ENCODE data around the gene PIGT.
A peak's percentile ranks its signal among the peaks of the same experiment; 100 is the strongest.

The PIGT gene

DNA sequence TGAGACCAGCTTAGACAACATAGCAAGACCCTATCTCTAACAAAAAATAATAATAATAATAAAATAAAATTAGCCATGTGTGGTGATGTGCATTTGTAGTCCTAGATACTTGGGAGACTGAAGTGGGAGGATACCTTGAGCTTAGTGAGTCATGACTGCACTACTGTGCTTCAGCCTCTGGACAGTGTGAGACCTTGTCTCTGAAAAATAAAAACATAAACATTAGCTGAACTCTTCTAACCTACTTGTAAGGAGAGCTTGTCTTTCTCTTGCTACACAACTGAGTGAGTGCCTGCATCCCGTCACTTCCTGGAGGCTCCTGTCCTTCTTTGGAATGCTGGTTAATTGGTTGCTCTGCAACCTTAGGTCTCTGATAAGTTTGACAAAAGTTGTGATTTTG is 13.0 kb upstream of the PIGT start:
- DNase-seq: no peak

DNA sequence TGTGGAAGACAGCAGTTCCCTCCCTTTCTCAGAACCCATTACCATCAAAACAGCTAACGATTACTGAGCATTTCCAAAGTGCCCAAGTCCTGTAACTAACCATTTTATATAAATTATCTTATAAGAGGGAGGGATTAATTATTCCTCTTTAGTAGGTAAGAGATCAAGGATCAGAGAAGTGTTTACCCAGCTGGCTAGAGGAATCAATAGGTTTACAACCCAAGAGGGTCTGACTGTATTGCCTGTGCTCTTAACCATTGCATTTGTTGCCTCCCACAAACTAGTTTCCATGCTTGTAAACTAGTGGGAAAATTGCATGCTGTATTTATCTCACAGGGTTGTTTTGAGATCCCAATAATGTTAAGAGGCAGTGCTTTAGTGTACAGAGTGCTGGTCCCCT is 11.5 kb upstream of the PIGT start:
- DNase-seq: no peak

DNA sequence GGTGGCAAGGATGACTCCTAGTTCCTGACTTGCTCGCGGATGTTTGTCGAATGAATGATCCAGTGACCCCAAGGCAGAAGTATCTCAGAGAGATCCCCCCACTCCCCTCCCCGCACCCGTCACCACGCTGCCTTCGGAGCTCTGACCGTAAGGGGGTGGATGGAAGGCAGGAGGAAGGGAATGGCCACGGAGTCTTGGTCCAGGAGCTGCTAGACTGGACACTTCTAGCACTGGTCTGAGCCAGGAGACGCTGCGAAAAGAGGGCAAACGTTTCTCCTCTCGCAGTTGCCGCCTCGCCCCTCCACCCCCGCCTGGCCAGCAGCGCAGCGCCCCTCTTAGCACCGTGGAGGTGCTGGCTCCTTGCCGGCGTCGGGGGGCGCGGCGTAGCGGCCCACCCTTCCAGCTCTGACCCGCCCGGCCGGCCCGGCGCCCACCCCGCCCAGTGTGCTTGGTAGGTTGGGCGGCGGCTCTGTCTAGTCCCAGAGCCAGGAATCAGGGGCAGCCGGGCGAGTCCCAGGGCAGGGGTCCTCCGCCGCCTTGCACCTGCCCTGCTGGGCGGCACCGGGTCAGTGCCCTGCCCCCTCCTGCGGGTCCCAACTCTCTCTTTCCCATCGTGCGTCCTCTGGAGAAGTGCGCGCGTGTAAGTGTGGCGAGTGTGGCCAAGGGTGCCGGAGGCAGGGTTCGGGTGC is 10.2 kb upstream of the PIGT start:
- DNase-seq: no peak

DNA sequence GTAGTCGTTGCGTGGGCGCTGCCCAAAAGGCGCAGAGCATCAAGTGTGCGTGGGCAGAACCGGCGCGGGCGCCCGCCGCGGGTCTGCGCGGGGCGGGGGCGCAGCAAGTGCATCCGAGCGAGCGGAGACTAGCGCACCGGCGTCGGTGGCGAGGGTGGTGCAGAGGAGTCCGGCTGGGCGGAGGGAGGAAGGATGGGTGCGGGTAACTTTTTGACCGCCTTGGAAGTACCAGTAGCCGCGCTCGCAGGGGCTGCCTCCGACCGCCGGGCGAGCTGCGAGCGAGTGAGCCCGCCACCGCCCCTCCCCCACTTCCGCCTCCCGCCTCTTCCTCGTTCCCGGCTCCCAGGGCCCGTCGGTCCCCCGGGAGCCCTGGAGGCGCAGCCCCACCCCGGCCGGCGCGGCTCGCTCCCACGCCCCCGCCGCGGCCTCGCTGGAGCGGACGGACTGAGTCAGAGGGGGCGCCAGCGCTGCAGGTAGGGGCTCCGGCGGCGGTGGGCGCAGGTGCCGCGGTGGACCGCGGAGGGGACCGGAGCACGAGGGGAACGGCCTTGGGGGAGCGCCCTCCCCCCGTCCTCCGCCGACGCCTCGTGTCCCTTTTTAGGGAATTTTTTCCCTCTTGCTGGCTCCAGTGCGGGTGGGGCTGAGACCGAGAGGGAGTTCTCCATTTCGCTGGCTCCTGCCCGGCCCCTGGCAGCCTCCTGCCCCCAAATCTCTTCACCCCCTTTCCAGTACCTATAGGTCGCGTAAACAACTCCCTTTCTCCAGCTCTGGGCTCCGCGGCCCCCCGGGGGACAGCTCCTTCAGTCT is 9.5 kb upstream of the PIGT start:
- DNase-seq: peak; percentile 38 to 60

DNA sequence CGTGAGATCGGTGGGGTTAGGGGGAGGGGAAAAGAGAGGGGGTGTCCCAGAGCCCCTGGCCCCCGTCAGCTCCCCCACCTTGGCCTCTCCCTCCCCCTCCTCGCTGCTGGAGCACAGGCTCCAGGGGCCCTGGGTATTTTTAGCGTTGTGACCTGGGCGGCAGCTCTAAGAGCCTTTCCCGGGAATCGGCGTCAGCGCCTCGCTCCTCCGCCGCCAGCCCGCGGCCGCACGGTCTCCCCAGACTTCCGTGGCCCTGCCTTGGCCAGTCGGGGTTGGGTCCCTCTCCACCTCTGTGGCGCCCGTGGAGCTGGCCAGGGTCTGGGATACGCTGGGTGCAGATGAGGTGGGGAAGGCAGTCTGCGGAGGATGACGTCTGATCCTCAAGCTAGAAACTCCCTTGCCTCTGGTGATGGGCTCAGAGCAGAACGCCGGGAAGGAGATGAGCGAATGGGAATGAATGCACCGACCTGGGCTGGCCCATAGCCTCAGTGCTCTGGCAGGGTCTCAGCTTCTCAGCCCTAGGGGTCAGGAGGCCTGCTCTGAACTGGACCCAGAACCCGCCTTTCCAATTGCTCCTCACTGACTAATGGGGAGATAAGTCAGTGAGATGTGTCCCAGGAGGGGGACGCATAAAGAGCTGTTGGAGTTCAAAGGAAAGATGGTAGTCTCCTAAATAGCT is 8.7 kb upstream of the PIGT start:
- DNase-seq: peak in 1 of 2 experiments; percentile 19

DNA sequence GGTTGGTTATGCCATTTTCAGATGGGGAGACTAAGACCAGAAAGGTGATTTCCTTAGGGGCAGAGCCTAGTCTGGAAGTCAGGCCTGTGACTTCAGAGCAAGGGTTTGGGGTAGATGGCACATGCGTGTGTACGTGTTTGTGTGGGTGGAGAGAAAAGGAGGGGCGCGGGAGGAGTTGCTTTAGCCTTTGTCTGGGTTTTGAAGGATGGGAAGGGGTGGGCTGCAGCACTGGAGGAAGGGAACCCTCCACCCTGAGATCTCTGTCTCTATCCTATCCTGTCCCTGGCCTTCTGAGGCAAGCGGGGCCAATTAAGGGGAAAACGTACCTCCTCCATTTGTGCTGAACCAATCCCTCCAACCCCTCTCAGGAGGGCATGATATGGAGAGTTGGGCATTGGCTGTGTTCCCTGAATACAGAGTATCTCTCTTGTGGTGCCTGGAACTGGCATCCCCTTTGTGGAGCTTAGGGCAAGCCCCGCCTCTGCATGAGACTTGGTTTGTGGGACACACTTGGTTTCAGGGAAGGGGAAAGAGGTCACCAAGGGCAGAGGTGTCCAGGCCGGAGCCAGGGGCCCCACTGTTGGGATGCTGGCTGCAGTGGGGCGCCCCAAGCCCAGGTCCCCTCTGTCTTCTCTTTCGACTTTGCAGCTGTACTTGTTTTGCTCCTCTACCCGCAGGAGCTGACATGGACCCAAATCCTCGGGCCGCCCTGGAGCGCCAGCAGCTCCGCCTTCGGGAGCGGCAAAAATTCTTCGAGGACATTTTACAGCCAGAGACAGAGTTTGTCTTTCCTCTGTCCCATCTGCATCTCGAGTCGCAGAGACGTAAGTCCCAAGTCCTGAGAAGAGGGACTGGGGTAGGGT is 7.9 kb upstream of the PIGT start, which contains the start of gene DBNDD2:
Gene DBNDD2 (plus strand): TSS at position 507 of the 863 bp plus-strand sequence. CDS start 179 bp downstream, at position 686.
- no peak for DNase-seq

DNA sequence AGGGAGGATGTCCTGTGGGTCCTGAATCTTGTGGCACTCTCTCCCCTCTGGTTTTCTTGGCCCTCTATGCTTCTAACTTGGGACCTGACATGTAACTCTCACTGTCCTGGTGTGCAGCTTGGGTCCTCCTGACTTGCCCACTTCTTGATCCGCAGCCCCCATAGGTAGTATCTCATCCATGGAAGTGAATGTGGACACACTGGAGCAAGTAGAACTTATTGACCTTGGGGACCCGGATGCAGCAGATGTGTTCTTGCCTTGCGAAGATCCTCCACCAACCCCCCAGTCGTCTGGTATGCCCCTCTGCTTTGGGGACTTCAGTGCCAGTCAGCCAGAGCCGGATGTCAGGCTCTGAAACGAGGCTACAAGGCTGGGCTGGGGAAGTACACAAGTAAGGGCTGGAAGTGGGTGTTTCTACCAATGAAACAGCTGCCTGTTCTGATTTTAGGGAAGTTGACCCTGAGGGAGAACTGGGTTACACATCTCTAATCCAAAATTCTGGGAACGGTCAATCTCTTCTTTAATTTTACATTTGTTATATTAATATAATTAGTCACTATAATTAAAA is 7.2 kb upstream of the PIGT start:
- DNase-seq: no peak

DNA sequence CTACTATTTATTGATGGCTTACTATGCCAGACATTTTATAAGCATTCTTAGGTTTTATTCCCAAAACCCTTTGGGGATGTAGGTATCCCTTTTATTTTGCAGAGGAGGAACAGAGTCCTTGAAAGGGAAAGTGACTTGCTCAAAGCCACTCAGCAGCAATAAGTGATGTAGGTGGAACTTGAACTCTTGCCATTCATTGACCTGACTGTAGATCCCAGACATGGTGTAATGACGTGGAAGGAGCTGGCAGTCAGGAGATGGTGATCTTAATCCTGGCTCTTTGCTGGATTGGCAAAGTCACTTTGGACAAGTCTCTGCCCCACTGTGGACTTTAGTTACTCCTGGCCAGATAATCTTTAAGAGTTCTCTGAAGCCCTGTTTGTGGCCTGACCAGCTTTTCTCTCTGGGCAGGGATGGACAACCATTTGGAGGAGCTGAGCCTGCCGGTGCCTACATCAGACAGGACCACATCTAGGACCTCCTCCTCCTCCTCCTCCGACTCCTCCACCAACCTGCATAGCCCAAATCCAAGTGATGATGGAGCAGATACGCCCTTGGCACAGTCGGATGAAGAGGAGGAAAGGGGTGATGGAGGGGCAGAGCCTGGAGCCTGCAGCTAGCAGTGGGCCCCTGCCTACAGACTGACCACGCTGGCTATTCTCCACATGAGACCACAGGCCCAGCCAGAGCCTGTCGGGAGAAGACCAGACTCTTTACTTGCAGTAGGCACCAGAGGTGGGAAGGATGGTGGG is 6.2 kb upstream of the PIGT start:
- no peak for DNase-seq

DNA sequence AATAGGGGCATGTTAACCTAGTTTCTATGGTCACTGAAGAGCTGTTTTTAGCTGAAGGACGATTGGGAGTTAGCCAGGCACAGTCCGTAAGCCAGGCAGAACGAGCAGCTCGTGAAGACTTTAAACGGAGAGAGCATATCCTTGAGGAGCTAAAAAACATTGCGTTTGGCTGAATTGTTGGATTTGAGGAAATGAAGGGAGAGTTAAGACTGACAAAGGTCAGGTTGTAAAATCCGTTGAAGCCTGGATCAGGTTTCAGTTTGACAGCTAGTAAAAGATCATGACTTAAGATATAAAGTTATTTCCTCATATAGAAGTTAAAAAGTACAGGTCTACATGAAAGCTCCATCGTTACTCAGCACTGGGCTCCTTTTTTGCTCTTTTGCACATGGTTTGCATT is 5.1 kb upstream of the PIGT start:
- DNase-seq: no peak

DNA sequence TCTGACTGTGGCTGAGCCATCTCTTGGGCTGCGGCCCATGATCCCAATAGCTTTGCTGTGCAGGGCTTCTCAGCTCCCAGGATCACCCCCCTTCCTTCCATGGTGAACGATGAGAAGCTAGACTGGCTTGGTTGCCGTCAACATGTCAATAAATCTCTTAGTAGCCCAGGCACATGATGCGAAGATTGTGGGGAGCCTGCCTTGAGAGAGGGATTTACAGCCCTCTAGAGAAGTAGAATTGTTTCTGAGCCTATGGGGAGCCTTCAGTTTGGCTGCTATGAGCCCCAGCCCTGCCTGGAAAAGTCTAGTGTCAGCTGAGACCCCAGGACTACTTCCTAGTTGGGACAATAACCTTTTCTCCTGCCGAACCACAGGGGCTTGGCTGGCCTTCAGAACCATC is 3.3 kb upstream of the PIGT start:
- DNase-seq: no peak

DNA sequence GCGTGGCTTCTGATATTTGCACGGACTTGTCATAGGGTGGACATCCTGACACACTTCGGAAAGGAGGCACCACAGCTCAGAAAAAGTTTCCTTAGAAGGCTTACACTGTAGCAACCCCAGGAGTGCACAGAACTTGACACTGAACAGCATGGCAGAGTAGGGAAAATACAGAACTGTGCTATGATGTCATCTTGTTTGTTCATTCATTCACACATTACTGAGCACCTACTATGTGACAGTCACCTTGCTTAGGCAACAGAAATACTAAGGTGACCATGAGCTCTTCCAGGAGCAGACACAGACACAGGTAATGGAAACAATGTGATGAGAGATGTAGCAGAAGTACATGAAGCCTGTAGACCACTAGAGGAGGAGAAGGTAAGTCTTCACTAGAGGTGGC is 2.5 kb upstream of the PIGT start:
- no peak for DNase-seq

DNA sequence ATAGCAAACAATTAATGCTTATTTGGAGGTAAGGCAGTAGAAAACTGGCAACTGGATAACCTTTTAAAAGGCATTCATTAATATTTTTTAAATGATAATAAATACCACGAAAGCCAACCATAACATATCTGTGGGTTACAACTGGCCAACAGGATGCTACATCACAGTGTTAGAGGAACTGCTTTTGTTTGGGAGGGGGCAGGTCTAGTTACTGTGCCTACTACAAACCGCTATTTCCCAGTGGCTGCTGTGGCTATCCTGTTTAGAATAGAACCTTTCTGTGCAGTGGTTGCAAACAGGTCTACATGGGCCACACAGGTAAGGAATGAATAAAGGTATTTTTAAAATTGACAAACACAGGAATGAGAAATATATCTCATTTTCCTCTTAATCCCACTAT is 976 bp downstream of the PIGT start:
- no peak for DNase-seq

DNA sequence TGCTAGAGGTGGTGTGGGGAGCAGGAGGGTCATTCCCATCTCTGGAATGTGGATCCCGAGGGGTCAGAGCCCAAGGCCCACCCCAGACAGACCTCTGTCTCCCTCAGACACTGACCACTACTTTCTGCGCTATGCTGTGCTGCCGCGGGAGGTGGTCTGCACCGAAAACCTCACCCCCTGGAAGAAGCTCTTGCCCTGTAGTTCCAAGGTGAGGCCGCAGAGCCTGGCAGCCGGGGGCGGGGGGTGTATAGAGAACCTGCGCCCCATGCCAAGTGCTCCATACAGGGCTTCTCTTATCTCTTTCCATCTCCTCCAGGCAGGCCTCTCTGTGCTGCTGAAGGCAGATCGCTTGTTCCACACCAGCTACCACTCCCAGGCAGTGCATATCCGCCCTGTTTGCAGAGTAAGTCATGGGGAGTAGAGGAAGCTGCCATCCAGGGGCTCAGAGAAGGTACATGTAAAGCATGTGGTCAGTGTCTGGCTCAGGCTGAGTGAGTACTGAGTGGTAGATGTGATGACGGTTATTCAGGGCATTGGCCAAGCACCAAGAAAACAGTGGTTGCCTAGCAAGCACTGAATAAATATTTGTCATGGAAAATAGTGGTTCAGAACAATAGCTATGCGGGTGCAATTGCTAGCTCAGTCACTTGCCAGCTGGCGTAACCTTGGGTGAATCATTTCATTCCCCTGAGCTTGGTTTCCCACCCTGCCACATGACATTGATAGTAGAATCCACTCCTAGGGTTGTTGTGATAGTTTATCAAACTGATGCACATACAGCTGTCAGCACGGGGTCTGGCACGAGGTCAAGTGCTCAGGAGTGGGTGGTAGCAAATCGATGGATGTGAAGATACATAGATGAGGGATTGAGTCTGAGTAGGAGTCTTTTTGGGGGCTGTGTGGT is 3.5 kb downstream of the PIGT start:
- DNase-seq: peak; percentile 92 to 95

DNA sequence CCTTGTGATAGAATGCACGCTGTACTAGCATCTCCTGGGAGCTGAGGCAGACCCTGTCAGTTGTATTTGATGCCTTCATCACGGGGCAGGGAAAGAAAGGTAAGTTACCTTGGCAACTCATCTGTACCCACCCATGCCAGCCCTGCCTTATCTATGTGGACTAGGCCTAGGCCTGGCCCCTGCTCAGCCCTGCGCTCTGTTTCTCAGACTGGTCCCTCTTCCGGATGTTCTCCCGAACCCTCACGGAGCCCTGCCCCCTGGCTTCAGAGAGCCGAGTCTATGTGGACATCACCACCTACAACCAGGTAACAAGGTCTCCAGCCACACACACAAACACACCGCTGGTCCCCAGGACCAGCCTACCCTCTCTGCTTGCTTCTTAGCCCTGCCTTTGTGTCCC is 4.2 kb downstream of the PIGT start:
- no peak for DNase-seq

DNA sequence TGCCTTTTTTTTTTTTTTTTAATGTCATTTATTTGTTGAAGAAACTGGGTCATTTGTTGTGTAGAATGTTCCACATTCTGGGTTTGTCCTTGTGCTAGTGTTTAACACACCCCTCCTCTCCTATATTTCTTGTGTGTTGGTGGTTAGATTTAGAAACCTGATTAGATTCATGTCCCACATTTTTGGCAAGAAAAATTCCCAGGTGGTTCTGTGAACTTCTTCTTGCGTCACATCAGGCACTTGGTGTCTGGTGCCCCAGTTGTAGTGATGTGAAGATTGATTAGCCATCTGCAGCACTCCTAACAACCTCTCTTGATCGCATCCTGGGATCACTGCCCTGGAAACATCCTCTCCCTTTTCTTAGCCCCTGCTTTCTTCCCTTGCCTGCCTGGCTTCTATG is 7.8 kb downstream of the PIGT start:
- no peak for DNase-seq

DNA sequence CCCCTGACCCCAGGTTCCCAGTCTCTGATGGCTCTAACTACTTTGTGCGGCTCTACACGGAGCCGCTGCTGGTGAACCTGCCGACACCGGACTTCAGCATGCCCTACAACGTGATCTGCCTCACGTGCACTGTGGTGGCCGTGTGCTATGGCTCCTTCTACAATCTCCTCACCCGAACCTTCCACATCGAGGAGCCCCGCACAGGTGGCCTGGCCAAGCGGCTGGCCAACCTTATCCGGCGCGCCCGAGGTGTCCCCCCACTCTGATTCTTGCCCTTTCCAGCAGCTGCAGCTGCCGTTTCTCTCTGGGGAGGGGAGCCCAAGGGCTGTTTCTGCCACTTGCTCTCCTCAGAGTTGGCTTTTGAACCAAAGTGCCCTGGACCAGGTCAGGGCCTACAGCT is 9.6 kb downstream of the PIGT start:
- no peak for DNase-seq

DNA sequence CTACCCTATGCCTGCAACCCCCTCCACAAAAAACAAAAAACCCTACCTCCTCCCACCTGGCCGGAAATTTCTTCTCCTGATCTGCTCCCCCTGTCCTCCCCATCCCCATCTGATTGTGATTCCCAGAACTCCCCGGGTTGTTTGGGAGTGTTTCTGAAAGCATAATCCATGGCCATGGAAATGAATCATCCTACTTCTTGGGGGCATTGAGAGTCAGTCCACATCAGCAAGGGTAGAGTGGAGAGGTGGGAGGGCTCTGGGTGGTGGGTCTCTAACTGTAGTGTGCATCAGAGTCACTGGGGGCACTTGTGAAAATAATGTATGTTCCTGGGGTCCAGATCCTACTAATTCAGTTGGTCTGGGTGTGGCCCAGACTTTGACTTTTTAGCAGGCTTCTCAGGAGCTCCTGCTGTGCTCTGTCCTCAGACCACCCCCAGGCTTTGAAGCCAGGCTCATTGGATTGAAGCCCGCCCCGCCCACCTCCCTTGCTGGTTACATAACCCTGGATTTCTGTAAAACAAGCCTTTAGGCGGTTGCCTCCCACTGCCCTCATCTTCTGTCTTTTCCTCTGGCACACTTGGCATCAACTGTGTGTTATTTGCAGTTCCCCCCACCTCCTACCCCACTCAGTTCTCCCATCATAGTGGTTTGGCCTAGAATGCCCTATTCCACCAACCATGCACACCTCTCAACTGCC is 10.5 kb downstream of the PIGT start:
- no peak for DNase-seq

DNA sequence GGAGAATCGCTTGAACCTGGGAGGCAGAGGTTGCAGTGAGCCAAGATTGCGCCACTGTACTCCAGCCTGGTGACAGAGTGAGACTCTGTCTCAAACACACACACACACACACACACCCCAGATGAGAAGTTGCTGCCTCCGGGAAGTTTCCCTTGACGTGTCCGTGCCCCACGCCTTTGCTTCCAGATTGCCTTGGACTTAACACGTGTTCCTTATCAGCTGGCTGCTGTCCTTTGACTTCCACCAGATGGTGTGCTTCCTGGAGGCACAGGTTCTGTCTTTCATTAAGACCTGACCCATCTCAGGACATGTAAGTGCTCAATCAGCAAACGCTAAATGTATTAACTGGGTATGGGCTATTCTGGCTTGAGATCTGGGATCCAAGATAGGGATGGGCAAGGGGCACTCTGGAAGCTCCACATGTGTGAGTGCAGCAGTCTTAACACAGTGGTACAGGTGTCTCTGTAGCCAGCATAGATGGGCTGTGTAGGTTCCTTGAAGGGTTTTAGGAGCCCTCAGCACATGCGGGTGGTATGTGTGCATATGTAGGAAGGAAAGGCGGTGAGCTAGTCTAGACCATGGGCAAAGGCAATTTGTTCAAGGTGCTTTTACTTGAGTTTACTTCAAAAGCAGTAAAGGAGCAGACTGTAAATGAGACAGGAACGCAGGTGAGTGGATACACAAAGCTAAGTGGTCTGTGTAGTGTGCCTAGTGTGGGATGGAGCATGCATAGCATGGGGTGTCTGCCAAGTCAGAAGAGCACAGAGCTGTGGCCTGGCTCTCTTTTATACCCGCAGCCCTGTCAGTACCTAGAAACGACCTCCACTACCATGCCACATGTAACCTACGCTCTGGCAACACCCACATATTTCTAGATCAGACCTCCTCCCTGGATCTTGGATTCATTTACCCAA is 11.6 kb downstream of the PIGT start:
- no peak for DNase-seq

DNA sequence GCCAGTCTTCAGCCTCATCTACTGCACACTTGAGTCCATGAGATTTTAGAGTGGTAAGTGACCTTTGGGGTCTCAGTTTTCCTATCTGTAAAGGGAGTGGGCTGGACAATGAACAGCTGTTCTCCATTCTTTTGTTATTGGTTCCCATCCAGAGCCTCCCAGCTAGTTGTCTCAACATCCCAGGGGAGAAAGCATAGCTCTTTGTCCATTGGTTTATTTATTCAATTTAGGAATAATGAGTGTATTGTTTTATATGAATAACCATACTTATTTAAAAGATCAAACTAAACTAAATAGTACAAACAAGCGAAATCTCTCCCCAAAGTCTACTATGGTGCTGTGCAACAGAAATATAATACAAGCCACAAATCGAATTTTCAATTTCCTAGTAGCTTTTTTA is 13.7 kb downstream of the PIGT start:
- DNase-seq: no peak
